HG02610 (cell line): ENCODE results near the gene SPATA2L.
A peak's percentile ranks its signal among the peaks of the same experiment; 100 is the strongest.

Source experiments
- ATAC-seq: cut with Tn5 transposase; IDR thresholded peaks from one replicate; pipeline ENCODE4 v1.9.1; 2021; ENCODE audit warnings: mild to moderate bottlenecking, moderate library complexity; ENCODE audit not compliant: unreplicated experiment

Gene SPATA2L

GRCh38 chr16:89729863-89730593 is 28.5 kb upstream of the SPATA2L start:
- no peak for ATAC-seq

DNA sequence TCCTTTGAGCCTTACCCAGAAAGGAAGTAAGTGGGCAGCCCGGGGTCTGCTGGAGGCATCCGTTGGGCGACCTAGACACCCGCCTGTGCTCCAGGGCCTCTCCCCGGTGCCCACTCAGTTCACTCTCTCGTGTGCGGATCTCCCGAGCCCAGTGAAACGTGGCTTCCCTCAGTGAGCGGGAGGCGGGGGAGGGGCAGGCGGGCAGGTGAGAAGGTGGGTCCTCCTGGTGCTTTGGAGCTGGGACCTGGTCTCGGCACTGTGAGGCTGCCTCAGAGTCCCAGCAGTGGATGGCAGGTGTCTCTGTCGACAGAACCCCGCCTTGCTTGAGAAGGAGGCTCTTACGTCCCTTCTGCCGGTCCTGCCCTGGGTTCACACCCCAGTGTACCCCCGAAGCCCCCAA is 27.8 kb upstream of the SPATA2L start:
- ATAC-seq = no peak

DNA sequence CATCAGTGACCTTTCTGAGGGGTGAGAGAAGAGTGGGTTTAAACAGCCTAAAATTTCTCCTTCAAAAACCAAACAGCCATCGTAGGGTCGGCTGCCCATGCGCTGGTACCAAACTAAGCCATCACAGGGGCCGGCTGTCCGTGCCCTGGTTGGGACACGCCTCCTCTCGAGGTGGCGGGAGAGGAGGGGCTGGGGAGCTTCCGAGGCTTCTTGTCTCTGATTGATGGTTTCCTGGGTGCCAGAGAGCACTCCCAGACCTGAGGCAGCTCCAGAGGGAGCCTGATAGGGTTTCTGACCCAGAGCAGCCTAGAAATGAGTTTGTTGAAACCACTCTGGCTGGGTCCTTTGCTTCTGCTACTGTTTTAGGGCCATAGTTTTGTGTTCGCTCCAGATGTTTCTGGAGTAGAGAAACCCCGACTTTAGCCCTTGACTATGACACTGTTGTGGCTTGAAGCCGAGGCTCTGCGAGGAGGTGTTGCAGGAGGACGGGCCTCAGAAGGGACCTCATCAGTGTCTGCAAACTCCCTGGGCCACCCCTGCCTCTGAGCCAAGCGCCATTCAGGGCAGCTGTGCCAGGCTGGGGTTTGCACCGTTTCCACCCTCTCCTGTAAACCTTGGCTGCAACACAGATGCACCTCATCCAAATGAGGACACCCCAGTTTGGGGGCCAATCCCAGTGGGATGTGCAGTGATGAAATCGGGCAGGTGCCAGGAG is 26.1 kb upstream of the SPATA2L start:
- no peak for ATAC-seq

DNA sequence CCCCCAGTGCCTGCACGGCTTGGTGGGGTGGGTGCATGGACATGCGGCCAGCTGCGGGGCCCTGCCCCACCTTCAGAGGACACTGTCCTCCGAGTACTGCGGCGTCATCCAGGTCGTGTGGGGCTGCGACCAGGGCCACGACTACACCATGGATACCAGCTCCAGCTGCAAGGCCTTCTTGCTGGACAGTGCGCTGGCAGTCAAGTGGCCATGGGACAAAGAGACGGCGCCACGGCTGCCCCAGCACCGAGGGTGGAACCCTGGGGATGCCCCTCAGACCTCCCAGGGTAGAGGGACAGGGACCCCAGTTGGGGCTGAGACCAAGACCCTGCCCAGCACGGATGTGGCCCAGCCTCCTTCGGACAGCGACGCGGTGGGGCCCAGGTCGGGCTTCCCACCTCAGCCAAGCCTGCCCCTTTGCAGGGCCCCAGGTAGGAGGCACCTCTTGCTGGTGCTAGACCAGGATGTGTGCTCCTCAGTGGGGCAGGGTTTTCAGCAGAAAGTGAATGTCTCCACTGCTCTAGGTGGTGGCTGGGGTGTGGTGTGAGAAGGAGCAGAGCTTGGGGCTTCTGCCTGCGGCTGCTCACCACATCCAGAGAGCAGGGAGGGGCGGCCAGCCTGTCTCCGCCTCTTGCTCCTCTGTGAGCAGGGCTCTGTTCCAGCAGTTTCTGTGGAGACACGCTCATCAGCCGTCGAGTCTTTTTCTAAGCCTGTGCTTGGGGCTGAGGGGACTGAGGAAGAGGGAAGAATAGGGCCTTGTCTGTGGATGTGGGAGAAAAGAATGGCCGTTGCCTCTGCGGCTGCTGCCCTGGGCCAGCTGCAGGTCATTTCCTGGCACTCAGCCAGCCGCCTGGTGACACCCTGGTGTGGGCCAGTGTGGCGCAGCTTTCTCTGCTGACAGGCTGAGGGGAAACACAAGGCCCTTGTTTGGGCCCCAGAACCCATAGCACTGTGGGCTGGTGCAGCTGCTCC is 22.1 kb upstream of the SPATA2L start:
- ATAC-seq = no peak

DNA sequence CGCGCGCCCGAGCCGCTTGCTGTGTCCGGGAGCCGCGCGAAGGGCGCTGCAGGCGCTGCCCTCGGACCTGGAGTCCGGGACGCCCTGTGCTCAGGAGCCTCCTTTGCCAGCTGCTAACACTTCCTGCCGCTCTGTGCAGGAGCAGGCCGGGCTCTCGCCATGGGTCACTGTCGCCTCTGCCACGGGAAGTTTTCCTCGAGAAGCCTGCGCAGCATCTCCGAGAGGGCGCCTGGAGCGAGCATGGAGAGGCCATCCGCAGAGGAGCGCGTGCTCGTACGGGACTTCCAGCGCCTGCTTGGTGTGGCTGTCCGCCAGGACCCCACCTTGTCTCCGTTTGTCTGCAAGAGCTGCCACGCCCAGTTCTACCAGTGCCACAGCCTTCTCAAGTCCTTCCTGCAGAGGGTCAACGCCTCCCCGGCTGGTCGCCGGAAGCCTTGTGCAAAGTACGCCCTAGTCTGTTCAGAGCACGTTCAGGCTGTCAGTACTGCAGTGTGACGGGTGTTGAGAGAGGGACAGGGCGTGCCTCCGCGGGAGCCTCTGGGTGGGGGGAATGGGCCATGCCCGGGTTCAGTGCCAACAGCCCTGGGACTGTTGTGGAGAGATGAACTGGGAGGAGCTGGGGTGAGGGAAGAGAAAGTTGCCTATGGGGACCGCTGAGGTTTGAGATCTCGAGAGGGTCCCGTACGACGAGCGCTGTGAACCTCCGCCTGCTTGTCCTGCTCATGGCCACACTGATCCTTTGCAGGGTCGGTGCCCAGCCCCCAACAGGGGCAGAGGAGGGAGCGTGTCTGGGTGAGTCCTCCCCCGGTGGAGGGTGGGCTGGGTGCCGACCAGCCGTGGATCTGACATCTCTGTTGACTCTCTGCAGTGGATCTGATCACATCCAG is 21.1 kb upstream of the SPATA2L start:
- ATAC-seq = peak; percentile 13

DNA sequence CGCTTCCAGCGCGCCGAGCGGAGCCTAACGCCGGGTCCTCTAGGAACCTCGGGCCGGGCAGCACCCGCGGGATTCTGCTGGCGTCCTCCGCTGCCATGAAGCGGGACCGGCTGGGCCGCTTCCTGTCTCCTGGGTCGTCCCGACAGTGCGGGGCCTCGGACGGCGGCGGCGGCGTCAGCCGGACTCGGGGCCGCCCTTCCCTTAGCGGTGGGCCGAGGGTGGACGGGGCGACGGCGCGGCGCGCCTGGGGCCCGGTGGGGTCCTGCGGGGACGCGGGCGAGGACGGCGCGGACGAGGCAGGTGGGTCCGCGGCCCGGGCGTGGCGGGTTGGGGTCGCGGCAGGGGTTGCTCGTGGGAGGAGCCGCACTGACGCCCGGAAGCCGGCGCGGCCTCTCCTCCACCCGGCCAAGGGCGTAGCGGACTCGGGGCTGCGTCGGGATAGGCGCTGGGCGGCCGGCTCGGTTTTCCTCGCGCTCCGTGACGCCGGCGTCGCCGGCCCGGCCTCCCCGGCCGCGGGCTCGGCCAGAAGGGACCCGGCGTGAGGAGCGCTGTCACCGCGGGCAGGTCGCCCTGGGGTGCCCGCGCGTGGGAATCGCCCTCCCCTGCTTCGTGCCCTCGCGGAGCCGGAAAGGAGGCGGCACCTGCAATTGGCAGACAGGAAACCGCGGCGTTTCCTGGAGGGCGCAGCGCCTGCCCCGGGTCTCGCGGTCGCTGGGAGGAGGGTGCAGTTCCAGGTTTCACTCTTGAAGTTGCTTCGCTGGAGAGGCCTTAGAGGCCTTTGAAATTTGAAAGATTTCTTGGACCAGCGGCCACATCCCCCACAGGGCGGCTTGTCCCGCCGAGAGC is 20.3 kb upstream of the SPATA2L start:
- ATAC-seq = peak; percentile 27

- ATAC-seq = peak; percentile 49
Measured at GRCh38 chr16:89720813-89721545, 19.5 kb upstream of the SPATA2L start, which contains the start of the genes VPS9D1 and ZNF276. Gene VPS9D1, minus strand, starts transcription at chr16:89720898. Its CDS starts 37 bp downstream, at chr16:89720861. Gene ZNF276, plus strand, starts transcription at chr16:89721537. Its CDS starts 104 bp downstream, at chr16:89721641.

- ATAC-seq = peak; percentile 8
Measured at GRCh38 chr16:89720551-89720812, 19.0 kb upstream of the SPATA2L start.

DNA sequence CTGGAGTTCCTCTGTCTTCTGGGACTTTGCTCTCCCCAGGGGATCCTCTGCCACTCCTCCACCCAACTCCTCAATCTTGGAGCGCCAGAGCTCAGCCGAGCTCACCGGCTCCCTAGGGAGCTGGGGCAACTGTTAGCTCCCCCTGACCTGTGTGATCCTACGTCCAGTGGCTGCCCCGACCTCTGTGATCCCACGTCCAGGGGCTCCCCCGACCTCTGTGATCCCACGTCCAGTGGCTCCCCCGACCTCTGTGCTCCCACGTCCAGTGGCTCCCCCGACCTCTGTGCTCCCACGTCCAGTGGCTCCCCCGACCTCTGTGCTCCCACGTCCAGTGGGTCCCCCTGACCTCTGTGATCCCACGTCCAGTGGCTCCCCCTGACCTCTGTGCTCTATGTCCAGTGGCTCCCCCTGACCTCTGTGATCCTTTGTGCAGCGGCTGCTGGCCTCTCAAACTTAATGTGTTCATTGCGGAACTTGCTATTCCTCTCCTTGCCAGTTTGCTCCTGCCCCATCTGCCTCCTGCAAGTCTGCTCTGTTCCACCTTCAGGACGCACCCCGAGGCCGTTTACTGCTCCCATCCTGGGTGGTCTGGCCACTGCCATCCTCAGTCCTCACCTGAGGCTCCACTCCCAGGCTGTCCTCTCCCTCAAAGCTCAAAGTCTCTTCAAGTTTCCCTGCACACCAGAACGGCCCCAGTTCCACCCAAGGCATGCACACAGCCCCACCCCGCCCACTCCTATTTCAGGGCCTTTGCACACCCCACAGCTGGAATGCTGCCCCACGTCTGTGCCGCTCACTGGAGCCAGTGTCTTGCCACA is 16.4 kb upstream of the SPATA2L start:
- ATAC-seq = no peak

DNA sequence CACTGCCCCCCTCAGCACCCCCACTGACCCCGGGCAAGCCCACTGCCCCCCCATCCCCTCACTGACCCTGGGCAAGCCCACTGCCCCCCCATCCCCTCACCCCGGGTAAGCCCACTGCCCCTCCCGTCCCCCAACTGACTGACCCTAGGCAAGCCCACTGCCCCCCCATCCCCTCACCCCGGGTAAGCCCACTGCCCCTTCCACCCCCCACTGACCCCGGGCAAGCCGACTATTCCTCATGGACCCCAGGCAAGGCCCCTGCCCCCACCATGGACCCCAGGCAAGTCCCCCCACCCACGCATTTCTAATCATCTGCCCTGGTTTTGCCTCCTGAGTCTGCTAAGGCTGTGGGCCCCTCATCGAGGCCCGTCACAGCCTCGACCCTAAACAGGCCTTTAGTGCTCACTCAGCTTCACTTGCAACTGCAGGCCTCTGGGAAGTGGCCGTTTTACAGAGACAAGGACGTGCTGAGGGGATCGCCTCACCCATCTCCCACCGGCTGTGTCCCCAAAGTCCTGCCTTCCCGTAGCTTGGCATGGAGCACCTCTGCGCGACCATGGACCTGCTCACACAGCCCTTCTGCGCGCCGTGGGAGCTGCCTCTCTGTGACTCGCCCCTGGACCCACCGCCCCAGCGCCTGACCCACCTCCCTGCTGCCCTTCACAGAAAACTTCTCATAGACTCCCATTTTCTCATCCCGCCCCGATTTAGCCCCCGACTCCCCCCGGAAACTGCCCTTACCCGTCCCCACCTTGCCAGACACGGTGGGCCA is 15.6 kb upstream of the SPATA2L start:
- no peak for ATAC-seq

GRCh38 chr16:89716493-89716892 is 15.0 kb upstream of the SPATA2L start:
- ATAC-seq = no peak

DNA sequence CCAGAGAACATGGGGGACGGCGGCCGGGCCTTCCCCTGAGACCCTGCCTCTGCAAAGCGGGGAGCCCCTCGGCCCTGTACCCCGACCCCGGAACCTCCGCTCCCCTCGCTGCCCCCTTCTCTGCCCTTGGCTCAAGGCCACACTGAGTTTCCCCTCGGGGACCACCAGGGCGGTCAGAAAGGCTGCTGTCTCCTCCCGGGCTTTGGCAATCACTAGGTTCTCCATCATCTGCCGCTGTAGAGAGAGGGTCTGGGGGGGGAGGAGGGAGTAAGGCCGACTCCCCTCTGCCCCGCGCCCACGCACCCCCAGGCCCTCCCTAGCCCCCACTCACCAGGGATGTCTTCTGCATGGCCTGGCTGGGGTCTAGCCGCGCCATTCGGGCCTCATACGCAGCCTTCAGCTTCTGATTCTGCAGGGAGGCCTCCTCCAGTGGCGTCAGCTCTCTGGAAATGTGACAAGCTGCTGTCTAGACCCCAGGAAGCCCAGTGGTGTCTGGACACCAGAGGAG is 10.8 kb upstream of the SPATA2L start:
- no peak for ATAC-seq

GRCh38 chr16:89711601-89712273 is 10.2 kb upstream of the SPATA2L start:
- peak; percentile 49 for ATAC-seq

DNA sequence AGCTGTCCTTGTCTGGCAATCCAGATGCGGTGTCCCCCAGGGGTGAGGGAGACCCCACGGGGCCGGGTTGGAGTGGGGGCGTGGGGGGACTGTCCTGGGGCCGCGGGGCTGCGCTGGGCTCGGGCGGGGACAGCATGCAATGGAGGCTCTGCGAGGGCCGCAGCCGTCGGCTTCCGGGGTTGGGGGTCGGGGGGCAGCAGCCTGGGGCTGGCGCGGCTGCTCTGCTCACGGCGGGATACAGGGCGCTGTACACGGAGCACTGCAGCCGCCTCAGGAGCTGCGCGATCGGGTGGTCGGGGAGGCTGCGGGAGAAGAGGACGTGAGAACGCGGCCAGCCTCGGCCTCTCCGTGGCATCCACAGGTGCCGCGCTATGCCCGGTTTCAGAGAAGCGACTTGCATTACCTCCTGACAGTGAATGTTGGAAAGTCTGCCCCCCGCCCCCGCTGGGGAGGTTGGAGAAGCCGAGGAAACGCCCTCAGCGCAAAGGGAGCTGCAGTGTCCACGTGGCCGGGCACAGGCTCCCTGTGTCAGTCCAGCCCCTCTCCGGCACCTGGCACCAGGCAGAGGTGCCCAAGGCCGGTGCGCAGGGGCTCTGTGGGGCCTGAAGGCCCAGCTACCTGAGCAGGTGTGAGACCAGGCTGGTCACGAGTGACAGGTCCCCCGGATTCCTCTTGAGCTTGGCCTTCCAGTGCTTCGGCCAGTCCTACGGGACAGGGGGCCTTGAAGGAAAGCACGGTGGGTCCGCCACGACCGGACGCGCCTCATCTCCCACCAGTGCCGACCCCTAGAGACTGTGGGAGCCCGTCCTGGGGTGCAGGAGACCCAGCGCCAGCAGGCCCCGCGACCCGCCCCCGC is 9.4 kb upstream of the SPATA2L start:
- ATAC-seq = no peak

DNA sequence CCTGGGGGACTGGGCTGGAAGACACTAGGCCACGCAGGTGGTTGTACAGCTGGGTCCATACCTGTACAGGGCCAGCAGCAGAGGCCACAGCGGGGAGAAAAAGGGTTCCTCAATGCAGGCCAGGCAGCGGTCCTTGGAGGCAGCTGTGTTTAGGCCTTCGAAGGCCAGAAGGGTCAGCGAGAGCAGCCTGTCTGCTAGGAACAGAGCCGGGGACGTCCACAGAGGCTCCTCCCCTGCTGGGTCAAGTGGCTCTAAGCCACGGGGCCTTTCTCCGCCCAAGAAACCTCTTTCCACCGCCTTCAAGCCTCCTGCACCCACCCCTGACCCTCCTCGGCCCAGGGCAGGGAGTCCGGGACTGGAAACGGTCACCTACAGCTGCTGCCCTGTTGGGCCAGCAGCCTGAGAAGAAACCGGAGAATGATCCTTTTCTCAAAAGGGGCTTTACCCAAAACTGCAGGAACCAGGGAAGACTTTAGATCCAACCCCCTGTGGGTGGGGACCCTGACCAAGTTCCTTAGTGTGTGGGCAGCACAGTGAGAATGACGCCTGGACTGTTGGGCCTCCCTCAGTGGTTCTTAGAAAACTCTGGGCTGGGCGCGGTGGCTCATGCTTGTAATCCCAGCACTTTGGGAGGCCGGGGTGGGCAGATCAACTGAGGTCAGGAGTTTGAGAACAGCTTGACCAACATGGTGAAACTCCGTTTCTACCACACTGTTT is 8.4 kb upstream of the SPATA2L start:
- ATAC-seq = no peak
